Astrocyte (in vitro differentiated cells and primary cell): ENCODE measurements around the gene STRBP. TPM values are rescaled to one million over a fixed set of nuclear protein-coding genes. Genes with fewer than 3 reads are reported as not detected.

Experiments used
- DNase-seq: peaks from one replicate; pipeline ENCODE4 v3.0.0-alpha.2; 2010; ENCODE audit warnings: low read depth
- FAIRE-seq: peaks from 2 replicates; lab custom pipeline; 2011; peaks lifted over from hg19 to GRCh38; lab: Jason Lieb, UNC
- H2AFZ ChIP-seq: 2 replicates; pipeline ENCODE4 v1.6.0; 2012; ENCODE audit warnings: low read depth, low read length, inconsistent platforms
- H3K27ac ChIP-seq: 2 replicates; pipeline ENCODE4 v1.5.1; 2011; ENCODE audit warnings: low read depth, low read length, inconsistent platforms
- H3K27me3 ChIP-seq: 2 replicates; pipeline ENCODE4 v1.6.0; 2011; ENCODE audit warnings: low read length, inconsistent platforms; ENCODE audit not compliant: insufficient read depth
- H3K36me3 ChIP-seq: 2 replicates; pipeline ENCODE4 v1.5.1; 2011; ENCODE audit warnings: low read length, inconsistent platforms; ENCODE audit not compliant: insufficient read depth
- H3K4me1 ChIP-seq: 2 replicates; pipeline ENCODE4 v1.5.1; 2011; ENCODE audit warnings: low read length, inconsistent platforms; ENCODE audit not compliant: insufficient read depth
- H3K4me2 ChIP-seq: 2 replicates; pipeline ENCODE4 v1.6.0; 2012; ENCODE audit warnings: low read length, inconsistent platforms
- H3K4me3 ChIP-seq: 2 replicates; pipeline ENCODE4 v1.5.1; 2011; ENCODE audit warnings: low read depth, mild to moderate bottlenecking, low read length, inconsistent platforms; ENCODE audit not compliant: insufficient read depth
- H3K79me2 ChIP-seq: 2 replicates; pipeline ENCODE4 v1.6.0; 2012; ENCODE audit warnings: mild to moderate bottlenecking, low read length, inconsistent platforms; ENCODE audit not compliant: insufficient read depth
- H3K9ac ChIP-seq: 2 replicates; pipeline ENCODE4 v1.6.0; 2012; ENCODE audit warnings: mild to moderate bottlenecking, low read length, inconsistent platforms
- H3K9me3 ChIP-seq: 2 replicates; pipeline ENCODE4 v1.5.1; 2012; ENCODE audit warnings: low read depth, mild to moderate bottlenecking, low read length, inconsistent platforms; ENCODE audit not compliant: insufficient read depth
- H4K20me1 ChIP-seq: 2 replicates; pipeline ENCODE4 v1.6.0; 2012; ENCODE audit warnings: low read length, inconsistent platforms; ENCODE audit not compliant: insufficient read depth
- H3K27ac Mint-ChIP-seq: one replicate; pipeline ENCODE4 v1.8.0; 2021; ENCODE audit warnings: mild to moderate bottlenecking, mixed read lengths; ENCODE audit not compliant: unreplicated experiment
- H3K27me3 Mint-ChIP-seq: one replicate; pipeline ENCODE4 v1.8.0; 2021; ENCODE audit warnings: low read depth, mixed read lengths; ENCODE audit not compliant: unreplicated experiment
- H3K36me3 Mint-ChIP-seq: one replicate; pipeline ENCODE4 v1.8.0; 2021; ENCODE audit warnings: low read depth, mixed read lengths; ENCODE audit not compliant: unreplicated experiment
- H3K4me1 Mint-ChIP-seq: one replicate; pipeline ENCODE4 v1.8.0; 2021; ENCODE audit warnings: low read depth, mixed read lengths; ENCODE audit not compliant: unreplicated experiment
- H3K4me3 Mint-ChIP-seq: one replicate; pipeline ENCODE4 v1.8.0; 2021; ENCODE audit warnings: mild to moderate bottlenecking, moderate library complexity, mixed read lengths; ENCODE audit not compliant: unreplicated experiment
- H3K9me3 Mint-ChIP-seq: one replicate; pipeline ENCODE4 v1.8.0; 2021; ENCODE audit warnings: mild to moderate bottlenecking, mixed read lengths; ENCODE audit not compliant: unreplicated experiment
- EZH2 ChIP-seq: IDR thresholded peaks from 2 replicates; pipeline ENCODE4 v1.6.1; 2012; ENCODE audit warnings: mild to moderate bottlenecking, low read length, inconsistent platforms; ENCODE audit not compliant: insufficient read depth
- total RNA-seq: library from RNA; stranded (reverse); gene quantifications from 2 replicates; pipeline ENCODE4 v1.2.1, GENCODE V29; 2021
- TF ChIP-seq, protein P1 (sequence below): IDR thresholded peaks from 2 replicates; pipeline ENCODE4 v1.5.1; 2011; ENCODE audit warnings: low read depth, mild to moderate bottlenecking, inconsistent platforms, low read length, moderate library complexity; ENCODE audit not compliant: insufficient read depth

The STRBP gene
- total RNA-seq, 1 donor from 2014 or later, result 13.1 TPM

DNA sequence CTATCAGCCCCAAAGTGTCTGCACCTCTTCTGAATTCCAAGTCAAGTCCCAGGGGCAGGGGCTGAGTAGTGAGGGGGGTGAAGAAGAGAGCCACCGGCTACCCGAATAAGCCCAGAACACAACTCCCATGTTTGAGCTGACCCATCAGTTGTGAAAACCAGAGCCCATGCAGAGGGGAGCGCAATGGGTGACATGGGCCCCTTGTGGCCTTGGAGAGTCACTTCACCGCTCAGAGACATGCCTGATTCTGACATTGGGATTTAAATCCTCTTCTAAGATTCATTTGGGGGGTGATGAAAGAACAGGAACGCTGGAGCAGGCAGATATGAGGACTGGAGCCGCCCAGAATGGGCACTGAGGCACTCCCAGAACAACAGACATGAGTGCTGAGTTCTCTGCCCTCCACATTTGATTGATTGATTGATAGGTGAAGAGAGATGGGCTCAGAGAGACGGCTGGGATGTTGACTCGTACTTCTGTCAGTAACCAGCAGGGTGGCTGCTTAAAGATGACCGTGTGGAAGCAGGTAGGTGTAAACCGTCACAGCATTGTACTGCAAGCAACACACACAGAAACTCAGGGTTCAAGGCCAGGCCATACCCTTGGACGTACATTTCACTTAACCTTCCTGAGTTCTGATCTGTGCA, 160.6 kb downstream of the STRBP start:
- H3K9me3 ChIP-seq, result no peaks in the 10 kb centered on the region
- Mint-ChIP-seq H3K36me3 (peaks cover 18% of the 10 kb centered on the region), H3K27ac (no peak overlapping the region), H3K4me3 (no peak overlapping the region), H3K27me3 (no peaks in the 10 kb centered on the region), H3K9me3 (no peaks in the 10 kb centered on the region), H3K4me1 (peaks cover 7% of the 10 kb centered on the region)
- H4K20me1 ChIP-seq, result peaks cover 19% of the 10 kb centered on the region
- no peak overlapping the region for H3K27ac ChIP-seq
- no peak overlapping the region for H3K9ac ChIP-seq
- H3K4me3 ChIP-seq, result no peak overlapping the region
- no peak overlapping the region for H3K4me2 ChIP-seq
- H3K27me3 ChIP-seq, result no peaks in the 10 kb centered on the region
- no peak for FAIRE-seq
- H3K79me2 ChIP-seq, result no peaks in the 10 kb centered on the region
- H2AFZ ChIP-seq, result no peak overlapping the region
- peaks cover 9% of the 10 kb centered on the region for H3K36me3 ChIP-seq
- TF ChIP-seq, protein P1, sequence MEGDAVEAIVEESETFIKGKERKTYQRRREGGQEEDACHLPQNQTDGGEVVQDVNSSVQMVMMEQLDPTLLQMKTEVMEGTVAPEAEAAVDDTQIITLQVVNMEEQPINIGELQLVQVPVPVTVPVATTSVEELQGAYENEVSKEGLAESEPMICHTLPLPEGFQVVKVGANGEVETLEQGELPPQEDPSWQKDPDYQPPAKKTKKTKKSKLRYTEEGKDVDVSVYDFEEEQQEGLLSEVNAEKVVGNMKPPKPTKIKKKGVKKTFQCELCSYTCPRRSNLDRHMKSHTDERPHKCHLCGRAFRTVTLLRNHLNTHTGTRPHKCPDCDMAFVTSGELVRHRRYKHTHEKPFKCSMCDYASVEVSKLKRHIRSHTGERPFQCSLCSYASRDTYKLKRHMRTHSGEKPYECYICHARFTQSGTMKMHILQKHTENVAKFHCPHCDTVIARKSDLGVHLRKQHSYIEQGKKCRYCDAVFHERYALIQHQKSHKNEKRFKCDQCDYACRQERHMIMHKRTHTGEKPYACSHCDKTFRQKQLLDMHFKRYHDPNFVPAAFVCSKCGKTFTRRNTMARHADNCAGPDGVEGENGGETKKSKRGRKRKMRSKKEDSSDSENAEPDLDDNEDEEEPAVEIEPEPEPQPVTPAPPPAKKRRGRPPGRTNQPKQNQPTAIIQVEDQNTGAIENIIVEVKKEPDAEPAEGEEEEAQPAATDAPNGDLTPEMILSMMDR, result no peak
- TF ChIP-seq EZH2, result no peak
- H3K4me1 ChIP-seq, result no peaks in the 10 kb centered on the region
- DNase-seq, result no peak

DNA sequence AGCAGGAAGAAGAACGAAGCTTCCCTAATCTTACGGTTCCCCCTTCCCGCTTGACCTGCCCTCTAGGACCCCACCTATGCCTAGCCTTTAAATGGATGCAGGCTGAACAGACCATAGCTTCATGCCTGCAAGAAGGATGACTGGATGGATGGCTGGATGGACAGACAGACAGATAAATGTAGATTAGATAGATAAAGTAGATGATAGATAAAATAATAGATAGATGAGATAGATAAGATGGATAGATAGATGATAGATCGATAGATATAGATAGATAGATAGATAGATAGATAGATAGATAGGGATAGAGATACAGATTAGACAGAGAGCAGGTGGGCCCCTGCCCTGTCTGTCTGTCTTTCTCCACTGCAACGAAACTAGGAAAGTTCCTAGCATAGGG, 162.9 kb downstream of the STRBP start:
- Histone ChIP-seq H3K9me3 (no peaks in the 10 kb centered on the region), H3K36me3 (peaks cover 20% of the 10 kb centered on the region), H3K4me3 (no peak overlapping the region), H3K9ac (no peak overlapping the region), H4K20me1 (peaks cover 19% of the 10 kb centered on the region), H3K27me3 (no peaks in the 10 kb centered on the region), H3K27ac (no peak overlapping the region), H2AFZ (no peak overlapping the region), H3K79me2 (no peaks in the 10 kb centered on the region), H3K4me2 (no peak overlapping the region), H3K4me1 (no peaks in the 10 kb centered on the region)
- Mint-ChIP-seq H3K36me3 (peaks cover 18% of the 10 kb centered on the region), H3K27ac (no peak overlapping the region), H3K9me3 (no peaks in the 10 kb centered on the region), H3K4me1 (peaks cover 10% of the 10 kb centered on the region), H3K27me3 (no peaks in the 10 kb centered on the region), H3K4me3 (no peak overlapping the region)
- DNase-seq, result no peak
- TF ChIP-seq, protein P1, result no peak
- TF ChIP-seq EZH2, result no peak
- no peak for FAIRE-seq

DNA sequence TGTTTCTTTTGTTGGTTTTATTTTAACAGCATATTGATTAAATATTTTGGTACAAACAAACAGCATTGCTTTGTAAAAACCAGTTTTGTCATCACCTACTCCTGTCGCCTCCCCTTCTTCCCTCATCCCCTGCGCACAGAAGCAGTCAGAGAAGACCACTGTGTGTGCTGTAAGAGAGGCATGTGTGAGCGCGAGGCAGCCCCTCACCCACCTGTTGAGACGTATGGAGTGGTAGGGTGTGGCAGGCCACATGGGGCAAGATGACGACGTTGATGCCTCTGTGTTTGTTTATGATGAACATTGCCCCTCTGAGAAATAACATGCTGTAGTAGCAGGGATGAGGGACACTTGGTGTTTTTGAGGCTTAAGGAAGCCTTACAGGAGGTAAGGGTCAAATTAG, 163.6 kb downstream of the STRBP start:
- no peak overlapping the region for H3K4me2 ChIP-seq
- no peak overlapping the region for H2AFZ ChIP-seq
- no peak for DNase-seq
- no peaks in the 10 kb centered on the region for H3K4me1 ChIP-seq
- no peak overlapping the region for H3K4me3 Mint-ChIP-seq
- peaks cover 18% of the 10 kb centered on the region for H3K36me3 Mint-ChIP-seq
- peaks cover 20% of the 10 kb centered on the region for H3K36me3 ChIP-seq
- TF ChIP-seq, protein P1, result no peak
- TF ChIP-seq EZH2, result no peak
- peaks cover 19% of the 10 kb centered on the region for H4K20me1 ChIP-seq
- no peak overlapping the region for H3K9ac ChIP-seq
- no peaks in the 10 kb centered on the region for H3K9me3 Mint-ChIP-seq
- no peak overlapping the region for H3K27ac ChIP-seq
- no peak overlapping the region for H3K4me3 ChIP-seq
- no peaks in the 10 kb centered on the region for H3K27me3 ChIP-seq
- no peak for FAIRE-seq
- H3K9me3 ChIP-seq, result no peaks in the 10 kb centered on the region
- no peaks in the 10 kb centered on the region for H3K27me3 Mint-ChIP-seq
- no peaks in the 10 kb centered on the region for H3K79me2 ChIP-seq
- peaks cover 10% of the 10 kb centered on the region for H3K4me1 Mint-ChIP-seq
- H3K27ac Mint-ChIP-seq, result no peak overlapping the region
